ENCODE measurements around the gene PRXL2B.
"Not testable (repeated sequence)": the region's sequence is repeated elsewhere in the genome, so short reads cannot be mapped to it uniquely, and the experiment has no call there.

PRXL2B gene

GRCh38 chr1:2544093-2544874 is 42.3 kb upstream of the PRXL2B start:
- H3K4me1 ChIP-seq (ENCODE audit: insufficient read depth, low read length): peaks cover 38% of the 10 kb centered on the region
- H3K9me3 ChIP-seq (ENCODE audit: insufficient read depth, low read depth, low read length): no peaks in the 10 kb centered on the region
- H3K27ac ChIP-seq (ENCODE audit: low read depth, low read length): no peak overlapping the region
- H3K36me3 ChIP-seq (ENCODE audit: insufficient read depth, low read length): no peaks in the 10 kb centered on the region
- 80% methylated on average over 26 of the region's 26 CpGs for WGBS
- H3K4me3 ChIP-seq (ENCODE audit: low read length): no peak overlapping the region
- H3K9ac ChIP-seq (ENCODE audit: low read depth, low read length): peak overlapping the region; percentile 20; the same call in 1 of the 2 replicates
- H3K27me3 ChIP-seq (ENCODE audit: insufficient read depth, low read length): peaks cover 21% of the 10 kb centered on the region

GRCh38 chr1:2544875-2545640 is 41.5 kb upstream of the PRXL2B start:
- no peak overlapping the region for H3K9ac ChIP-seq (ENCODE audit: low read depth, low read length)
- no peak overlapping the region for H3K4me3 ChIP-seq (ENCODE audit: low read length)
- WGBS: 78% methylated on average over 19 of the region's 19 CpGs
- H3K27me3 ChIP-seq (ENCODE audit: insufficient read depth, low read length): peaks cover 21% of the 10 kb centered on the region
- H3K36me3 ChIP-seq (ENCODE audit: insufficient read depth, low read length): no peaks in the 10 kb centered on the region
- H3K4me1 ChIP-seq (ENCODE audit: insufficient read depth, low read length): peaks cover 38% of the 10 kb centered on the region
- H3K27ac ChIP-seq (ENCODE audit: low read depth, low read length): no peak overlapping the region
- no peaks in the 10 kb centered on the region for H3K9me3 ChIP-seq (ENCODE audit: insufficient read depth, low read depth, low read length)

- no peaks in the 10 kb centered on the region for H3K36me3 ChIP-seq (ENCODE audit: insufficient read depth, low read length)
- H3K4me3 ChIP-seq (ENCODE audit: low read length): peak overlapping the region; percentile 66
- H3K9me3 ChIP-seq (ENCODE audit: insufficient read depth, low read depth, low read length): no peaks in the 10 kb centered on the region
- 2% methylated on average over 34 of the region's 43 CpGs for WGBS
- H3K27ac ChIP-seq (ENCODE audit: low read depth, low read length): peak overlapping the region; percentile 79; the same call in 1 of the 2 replicates
- peaks cover 38% of the 10 kb centered on the region for H3K4me1 ChIP-seq (ENCODE audit: insufficient read depth, low read length)
- peaks cover 16% of the 10 kb centered on the region; the same call in 1 of the 2 replicates for H3K27me3 ChIP-seq (ENCODE audit: insufficient read depth, low read length)
- H3K9ac ChIP-seq (ENCODE audit: low read depth, low read length): peak overlapping the region; percentile 67; the same call in 1 of the 2 replicates
Observed at GRCh38 chr1:2545754-2546514, 40.6 kb upstream of the PRXL2B start.

DNA sequence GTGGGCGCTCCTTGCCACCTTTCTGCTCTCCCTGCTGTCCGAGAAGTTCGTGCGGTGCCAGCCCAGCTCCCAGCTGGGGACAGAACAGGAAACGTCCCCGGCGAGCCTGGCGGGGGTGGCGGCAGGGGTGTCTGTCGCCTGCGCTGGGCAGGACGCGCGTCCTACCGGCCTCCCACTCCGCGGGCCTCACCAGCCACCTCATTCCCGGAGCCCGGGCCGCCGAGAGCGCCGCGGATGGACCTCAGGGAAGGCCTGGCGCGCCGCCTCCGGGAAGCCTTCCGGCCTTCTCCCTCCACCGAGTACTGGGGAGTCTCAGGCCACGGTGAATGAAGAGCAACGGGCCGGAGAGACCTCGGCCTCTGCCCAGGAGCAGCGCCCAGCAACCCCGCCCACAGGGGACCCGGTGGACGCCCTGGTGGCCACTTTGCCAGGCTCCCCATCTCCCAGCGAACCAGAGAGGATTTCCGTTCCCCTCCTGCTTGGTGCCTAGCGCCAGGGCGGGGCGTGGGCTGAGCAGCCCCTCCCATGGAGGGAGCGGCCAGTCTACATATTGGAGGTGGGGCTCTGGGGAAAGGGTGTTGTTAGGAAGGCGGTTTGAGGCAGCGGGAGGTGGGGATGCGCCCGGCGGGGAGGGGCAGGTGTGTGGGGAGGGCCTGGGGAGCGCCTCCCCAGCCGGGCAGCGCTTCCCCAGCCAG is 39.9 kb upstream of the PRXL2B start:
- Histone ChIP-seq H3K36me3 (ENCODE audit: insufficient read depth, low read length) (no peaks in the 10 kb centered on the region), H3K4me3 (ENCODE audit: low read length) (peak overlapping the region; percentile 66), H3K9ac (ENCODE audit: low read depth, low read length) (peak overlapping the region; percentile 67), H3K9me3 (ENCODE audit: insufficient read depth, low read depth, low read length) (no peaks in the 10 kb centered on the region), H3K4me1 (ENCODE audit: insufficient read depth, low read length) (peaks cover 38% of the 10 kb centered on the region), H3K27me3 (ENCODE audit: insufficient read depth, low read length) (peaks cover 13% of the 10 kb centered on the region; the same call in 1 of the 2 replicates), H3K27ac (ENCODE audit: low read depth, low read length) (peak overlapping the region; percentile 79; the same call in 1 of the 2 replicates)
- WGBS: under 1% methylated on average over 52 of the region's 52 CpGs

DNA sequence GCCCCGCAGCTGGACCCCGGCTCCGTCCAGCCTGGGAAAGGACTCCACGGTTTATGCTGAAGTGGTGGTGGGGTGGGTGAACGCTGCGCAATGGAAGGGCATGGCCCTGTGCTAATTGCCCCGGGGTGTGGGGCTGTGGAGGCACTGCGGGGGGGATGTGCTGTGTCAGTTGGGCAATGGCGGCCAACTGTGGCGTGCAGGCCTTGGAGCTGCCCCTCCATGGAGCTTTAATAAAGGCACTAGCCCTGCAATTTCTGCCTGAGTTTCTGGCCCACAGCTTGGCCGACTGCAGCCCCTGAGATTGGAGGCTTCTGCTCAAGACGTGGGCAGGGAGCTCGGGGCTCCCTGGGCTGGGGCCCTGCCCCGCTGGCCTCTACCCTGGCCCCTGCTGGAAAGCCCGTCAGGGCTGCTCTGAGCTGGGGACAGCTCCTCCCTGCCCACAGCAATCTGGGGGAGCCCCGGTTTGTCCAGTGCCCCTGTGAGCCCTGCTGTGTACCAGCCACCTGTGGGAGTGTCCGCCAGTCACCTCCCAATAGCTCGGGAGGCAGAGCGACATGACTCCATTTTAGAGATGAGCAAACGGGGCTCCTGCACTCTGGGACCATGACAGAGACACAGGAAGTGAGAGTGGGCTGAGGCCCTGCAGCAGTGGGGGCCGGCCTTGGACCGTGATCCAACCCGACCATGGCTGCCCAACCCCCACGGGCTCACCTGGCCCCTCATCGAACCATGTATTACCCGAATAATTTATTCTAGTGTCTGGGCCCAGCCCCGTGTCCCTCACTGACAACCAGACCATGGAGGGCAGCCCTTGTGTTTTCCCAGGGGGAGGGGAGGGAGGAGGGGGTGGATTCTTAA is 39.1 kb upstream of the PRXL2B start:
- Histone ChIP-seq H3K4me1 (ENCODE audit: insufficient read depth, low read length) (peaks cover 38% of the 10 kb centered on the region), H3K4me3 (ENCODE audit: low read length) (peak overlapping the region; percentile 66), H3K27me3 (ENCODE audit: insufficient read depth, low read length) (peaks cover 9% of the 10 kb centered on the region; the same call in 1 of the 2 replicates), H3K27ac (ENCODE audit: low read depth, low read length) (peak overlapping the region; percentile 79; the same call in 1 of the 2 replicates), H3K9ac (ENCODE audit: low read depth, low read length) (peak overlapping the region; percentile 42; the same call in 1 of the 2 replicates), H3K36me3 (ENCODE audit: insufficient read depth, low read length) (no peaks in the 10 kb centered on the region), H3K9me3 (ENCODE audit: insufficient read depth, low read depth, low read length) (no peaks in the 10 kb centered on the region)
- 10% methylated on average over 27 of the region's 27 CpGs for WGBS

DNA sequence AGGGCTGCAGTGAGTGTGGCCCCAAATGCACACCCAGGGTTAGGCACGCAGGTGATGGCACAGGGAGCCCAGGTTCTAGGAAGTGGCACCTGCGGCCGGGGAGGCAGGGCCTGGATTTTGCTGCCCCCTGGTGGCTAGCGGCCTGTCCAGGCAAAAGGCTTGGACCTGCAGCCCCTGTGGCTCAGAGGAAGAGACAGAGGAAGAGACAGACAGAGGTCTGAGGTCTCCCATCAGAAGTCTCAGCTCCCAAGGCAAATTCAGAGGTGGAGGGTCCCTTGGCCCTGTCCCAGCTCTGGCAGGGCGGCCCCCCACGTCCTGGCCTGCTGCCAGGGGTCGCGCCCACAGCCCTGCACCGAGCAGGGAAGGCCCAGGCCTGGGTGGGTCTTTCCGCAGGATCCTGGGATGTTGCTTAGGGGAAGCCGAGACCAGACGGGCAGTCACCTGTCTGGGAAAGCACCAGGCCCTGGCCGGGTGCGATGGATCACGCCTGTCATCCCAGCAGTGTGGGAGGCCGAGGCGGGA is 38.4 kb upstream of the PRXL2B start:
- H3K4me1 ChIP-seq (ENCODE audit: insufficient read depth, low read length): peaks cover 36% of the 10 kb centered on the region
- no peak overlapping the region for H3K9ac ChIP-seq (ENCODE audit: low read depth, low read length)
- 43% methylated on average over 17 of the region's 17 CpGs for WGBS
- no peaks in the 10 kb centered on the region for H3K9me3 ChIP-seq (ENCODE audit: insufficient read depth, low read depth, low read length)
- peak overlapping the region; percentile 66 for H3K4me3 ChIP-seq (ENCODE audit: low read length)
- H3K36me3 ChIP-seq (ENCODE audit: insufficient read depth, low read length): no peaks in the 10 kb centered on the region
- peaks cover 9% of the 10 kb centered on the region; the same call in 1 of the 2 replicates for H3K27me3 ChIP-seq (ENCODE audit: insufficient read depth, low read length)
- H3K27ac ChIP-seq (ENCODE audit: low read depth, low read length): peak overlapping the region; percentile 12; the same call in 1 of the 2 replicates

DNA sequence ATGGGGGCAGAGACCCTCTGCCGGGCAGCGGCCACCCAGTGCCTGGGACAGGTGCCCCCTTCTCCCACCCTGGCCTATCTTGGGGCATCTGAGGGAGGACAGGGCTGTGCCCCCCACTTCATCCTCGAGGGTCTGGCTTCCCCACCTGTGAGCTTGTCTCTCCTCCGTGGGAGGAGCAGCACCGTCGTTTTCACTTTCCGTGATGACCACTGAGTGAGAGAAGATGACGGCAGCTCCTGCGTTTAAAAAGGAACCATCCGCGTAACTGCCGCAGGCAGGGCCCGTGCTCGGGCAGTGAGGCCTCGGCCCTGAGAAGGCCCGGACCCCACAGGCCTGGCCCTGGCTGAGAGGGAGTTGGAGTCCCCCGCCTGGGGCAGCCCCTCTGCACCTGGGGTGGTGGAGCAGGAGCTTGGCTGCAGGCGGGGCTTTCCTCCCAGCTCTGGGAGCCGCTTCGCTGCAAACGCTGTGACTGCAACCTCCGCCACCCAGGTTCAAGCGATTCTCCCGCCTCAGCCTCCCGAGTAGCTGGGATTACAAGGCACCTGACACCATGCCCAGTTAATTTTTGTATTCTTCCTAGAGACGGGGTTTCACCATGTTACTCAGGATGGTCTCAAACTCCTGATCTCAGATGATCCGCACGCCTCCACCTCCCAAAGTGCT is 37.1 kb upstream of the PRXL2B start:
- H3K27me3 ChIP-seq (ENCODE audit: insufficient read depth, low read length); H3K9ac ChIP-seq (ENCODE audit: low read depth, low read length); H3K36me3 ChIP-seq (ENCODE audit: insufficient read depth, low read length); H3K27ac ChIP-seq (ENCODE audit: low read depth, low read length); H3K4me3 ChIP-seq (ENCODE audit: low read length); H3K9me3 ChIP-seq (ENCODE audit: insufficient read depth, low read depth, low read length): not testable (repeated sequence)
- 91% methylated on average over 24 of the region's 28 CpGs for WGBS
- peaks cover 25% of the 10 kb centered on the region; the same call in 1 of the 2 replicates for H3K4me1 ChIP-seq (ENCODE audit: insufficient read depth, low read length)

DNA sequence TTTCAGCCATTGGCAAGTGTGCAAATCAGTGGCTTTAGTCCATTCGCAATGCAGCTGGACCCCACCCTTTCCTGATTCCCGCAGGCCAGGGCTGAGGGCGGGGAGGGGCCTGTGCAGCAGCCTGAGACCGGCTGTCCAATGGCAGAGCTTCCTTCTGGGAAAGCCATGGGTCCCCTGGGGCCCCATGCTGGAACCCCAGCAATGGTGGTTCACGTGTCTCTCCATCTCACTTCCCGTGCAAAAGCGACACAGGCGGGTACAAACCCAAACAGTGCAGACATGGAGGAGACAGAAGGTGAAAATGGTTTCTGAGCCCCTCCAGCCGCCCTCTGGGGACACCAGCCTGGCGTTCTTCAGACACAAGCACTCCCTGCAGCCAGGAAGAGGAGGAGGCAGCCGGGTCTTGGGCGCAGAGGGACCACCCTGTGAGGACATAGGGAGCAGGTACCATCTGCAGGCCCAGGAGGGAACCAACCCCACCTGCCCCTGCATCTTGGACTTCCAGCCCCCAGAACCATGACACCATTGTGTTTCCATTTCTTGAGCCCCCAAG is 36.2 kb upstream of the PRXL2B start:
- H3K27me3 ChIP-seq (ENCODE audit: insufficient read depth, low read length); H3K4me3 ChIP-seq (ENCODE audit: low read length); H3K9me3 ChIP-seq (ENCODE audit: insufficient read depth, low read depth, low read length); H3K9ac ChIP-seq (ENCODE audit: low read depth, low read length); H3K36me3 ChIP-seq (ENCODE audit: insufficient read depth, low read length); H3K27ac ChIP-seq (ENCODE audit: low read depth, low read length): not testable (repeated sequence)
- peaks cover 16% of the 10 kb centered on the region; the same call in 1 of the 2 replicates for H3K4me1 ChIP-seq (ENCODE audit: insufficient read depth, low read length)
- 86% methylated on average over 10 of the region's 12 CpGs for WGBS

DNA sequence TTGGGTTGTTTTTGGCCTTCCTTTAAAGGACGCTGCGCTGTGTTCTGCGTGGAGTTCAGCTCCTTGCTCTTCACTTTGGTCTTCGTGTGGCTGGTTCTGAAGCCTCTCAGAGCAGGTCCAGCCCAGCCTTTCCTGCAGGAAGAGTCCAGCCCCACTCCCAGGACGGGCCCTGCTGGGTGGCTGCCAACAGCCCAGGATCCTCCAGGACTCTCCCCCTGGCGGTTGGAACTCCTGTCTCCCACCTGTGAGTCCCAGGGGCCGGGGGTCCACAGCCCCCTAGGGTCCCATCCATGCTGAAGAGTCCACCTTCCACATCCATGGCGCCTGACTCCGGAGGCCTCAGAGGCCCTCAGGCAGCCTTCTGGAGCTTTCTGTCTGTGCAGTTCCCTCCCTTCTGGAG is 35.0 kb upstream of the PRXL2B start:
- H3K9ac ChIP-seq (ENCODE audit: low read depth, low read length); H3K9me3 ChIP-seq (ENCODE audit: insufficient read depth, low read depth, low read length); H3K27ac ChIP-seq (ENCODE audit: low read depth, low read length); H3K4me3 ChIP-seq (ENCODE audit: low read length); H3K27me3 ChIP-seq (ENCODE audit: insufficient read depth, low read length); H3K36me3 ChIP-seq (ENCODE audit: insufficient read depth, low read length): not testable (repeated sequence)
- peaks cover 16% of the 10 kb centered on the region; the same call in 1 of the 2 replicates for H3K4me1 ChIP-seq (ENCODE audit: insufficient read depth, low read length)
- WGBS: 94% methylated on average over 9 of the region's 9 CpGs
